A549 (cell line): ENCODE results near the gene CFD. TPM values are rescaled to one million over a fixed set of nuclear protein-coding genes. Genes with fewer than 3 reads are reported as not detected.

Experiments used
- ATAC-seq, 2 experiments: fragments of 200-7000 bp in 1 of 2; fragments of >200 bp in 1 of 2; cut with Nextera tagmentation in 1 of 2; cut with Tn5 transposase in 1 of 2; 3 replicates each; pipeline versions ENCODE4 v1.8.0 to v1.9.1; 2018 to 2020; ENCODE audit warnings: mild to moderate bottlenecking in 1 of 2, moderate library complexity in 1 of 2
- CTCF ChIA-PET: fragments of 300-600 bp; sonication (Branson Sonifier 250); formaldehyde crosslinking; extraction: SDS; loops from one replicate; lab custom pipeline; 2021; ENCODE audit warnings: antibody characterized with exemption, inconsistent platforms; lab: Yijun Ruan, JAX
- POLR2A ChIA-PET: fragments of 350-600 bp; formaldehyde crosslinking; extraction: SDS; loops from one replicate; lab custom pipeline; 2021; ENCODE audit warnings: antibody characterized with exemption, inconsistent platforms; lab: Yijun Ruan, JAX
- DNase-seq, 2 experiments: peaks; one replicate each; pipeline versions ENCODE4 v3.0.0 to v3.0.0-alpha.2; 2011 to 2016; ENCODE audit warnings: low read depth in 1 of 2, low spot score in 1 of 2
- FAIRE-seq: peaks from 2 replicates; lab custom pipeline; 2011; peaks lifted over from hg19 to GRCh38; lab: Jason Lieb, UNC
- H3K27ac ChIP-seq, 2 experiments: fragments of >200 bp; sonication (Bioruptor Twin); formaldehyde crosslinking; 3 replicates each; pipeline ENCODE4 v1.5.1; 2016 to 2017
- H3K4me1 ChIP-seq: fragments of >200 bp; sonication (Bioruptor Twin); formaldehyde crosslinking; 3 replicates; pipeline ENCODE4 v1.6.1; 2016
- H3K4me2 ChIP-seq: fragments of >200 bp; sonication (Bioruptor Twin); formaldehyde crosslinking; 3 replicates; pipeline ENCODE4 v1.6.1; 2016
- H3K4me3 ChIP-seq: fragments of >200 bp; sonication (Bioruptor Twin); formaldehyde crosslinking; 3 replicates; pipeline ENCODE4 v1.5.1; 2016
- H3K9me3 ChIP-seq: fragments of >200 bp; sonication (Bioruptor Twin); formaldehyde crosslinking; 3 replicates; pipeline ENCODE4 v1.6.1; 2016
- BHLHE40 ChIP-seq: IDR thresholded peaks from 2 replicates; pipeline ENCODE4 v1.6.1; 2012; ENCODE audit warnings: low read depth, low read length, inconsistent platforms
- CEBPB ChIP-seq, 2 experiments: fragments of >200 bp in 1 of 2; sonication (Bioruptor Twin) in 1 of 2; formaldehyde crosslinking in 1 of 2; IDR thresholded peaks; 2 replicates each; pipeline ENCODE4 v1.6.1; 2012 to 2016
- CHD2 ChIP-seq: fragments of 150-350 bp; IDR thresholded peaks from 2 replicates; pipeline ENCODE4 v1.6.1; 2014; ENCODE audit warnings: low read length; ENCODE audit not compliant: partially characterized antibody
- EP300 ChIP-seq, 2 experiments: fragments of >200 bp; sonication (Bioruptor Twin); formaldehyde crosslinking; IDR thresholded peaks; 2 replicates in 1 of 2; 3 replicates in 1 of 2; pipeline ENCODE4 v1.6.1; 2016 to 2017
- ESRRA ChIP-seq: fragments of 150-350 bp; IDR thresholded peaks from 2 replicates; pipeline ENCODE4 v1.6.1; 2014; ENCODE audit warnings: mild to moderate bottlenecking, low read length, borderline replicate concordance
- HDAC2 ChIP-seq: fragments of 200-600 bp; sonication (generic); IDR thresholded peaks from 2 replicates; pipeline ENCODE4 v1.6.1; 2016
- HOXA7 ChIP-seq: fragments of 250-450 bp; sonication (Bioruptor Pico); IDR thresholded peaks from 2 replicates; pipeline ENCODE4 v1.5.0; 2020; ENCODE audit warnings: mild to moderate bottlenecking, moderate library complexity
- HOXB5 ChIP-seq: fragments of 250-450 bp; sonication (Bioruptor Pico); IDR thresholded peaks from 2 replicates; pipeline ENCODE4 v1.5.0; 2020; ENCODE audit warnings: mild to moderate bottlenecking, moderate library complexity
- JUNB ChIP-seq: fragments of >200 bp; sonication (Bioruptor Twin); formaldehyde crosslinking; IDR thresholded peaks from 2 replicates; pipeline ENCODE4 v1.6.1; 2016
- MAZ ChIP-seq: fragments of 150-350 bp; IDR thresholded peaks from 2 replicates; pipeline ENCODE4 v1.6.1; 2014; ENCODE audit warnings: antibody characterized with exemption, low read depth, low read length, borderline replicate concordance
- MYC ChIP-seq: IDR thresholded peaks from 2 replicates; pipeline ENCODE4 v1.6.1; 2012; ENCODE audit warnings: mild to moderate bottlenecking, inconsistent platforms, low read length, improper control_type of control experiment, borderline replicate concordance
- POLR2A ChIP-seq: IDR thresholded peaks from 2 replicates; pipeline ENCODE4 v1.6.1; 2012; ENCODE audit warnings: mild to moderate bottlenecking, low read length
- RARB ChIP-seq: fragments of 250-450 bp; sonication (Bioruptor Pico); IDR thresholded peaks from 2 replicates; pipeline ENCODE4 v1.8.0; 2021; ENCODE audit warnings: mild to moderate bottlenecking, moderate library complexity
- RFX5 ChIP-seq: fragments of 450-650 bp; IDR thresholded peaks from 2 replicates; pipeline ENCODE4 v1.7.1; 2014; ENCODE audit warnings: antibody characterized with exemption, mild to moderate bottlenecking, moderate library complexity
- SMC3 ChIP-seq: fragments of >200 bp; sonication (Bioruptor Twin); formaldehyde crosslinking; IDR thresholded peaks from 3 replicates; pipeline ENCODE4 v1.6.1; 2018; ENCODE audit warnings: inconsistent platforms
- SREBF2 ChIP-seq: fragments of 450-650 bp; IDR thresholded peaks from 2 replicates; pipeline ENCODE4 v1.6.1; 2014; ENCODE audit warnings: mild to moderate bottlenecking, moderate library complexity
- TFCP2L1 ChIP-seq: fragments of 250-450 bp; sonication (Bioruptor Pico); IDR thresholded peaks from 2 replicates; pipeline ENCODE4 v1.5.0; 2021; ENCODE audit warnings: mild to moderate bottlenecking
- ZNF302 ChIP-seq: fragments of 250-450 bp; sonication (Bioruptor Pico); IDR thresholded peaks from 2 replicates; pipeline ENCODE4 v1.9.0; 2021; ENCODE audit warnings: inconsistent platforms, mild to moderate bottlenecking, moderate library complexity
- WGBS: methylation state at CpG from one replicate; pipeline ENCODE4 v1.1.6; 2017; ENCODE audit errors: missing lambda C conversion rate; 5-methylcytosine and 5-hydroxymethylcytosine counted together
- polyA plus RNA-seq, 4 experiments: library from polyadenylated mRNA; depleted of rRNA in 3 of 4; stranded (reverse); fragments of >200 nt; fragmentation: RNase III in 1 of 4; extraction: RNeasy Plus Mini Kit Qiagen cat#74134 plus additional on column Dnase treatment in 1 of 4; gene quantifications; 2 replicates in 3 of 4; 3 replicates in 1 of 4; pipeline ENCODE4 v1.2.3, GENCODE V29; 2011 to 2017
- TF ChIP-seq, protein P1 (sequence below): fragments of 200-600 bp; sonication (generic); IDR thresholded peaks from 2 replicates; pipeline ENCODE4 v1.6.1; 2016; ENCODE audit warnings: antibody characterized with exemption, mild to moderate bottlenecking, moderate library complexity
- TF ChIP-seq, protein P2 (sequence below): IDR thresholded peaks from 2 replicates; pipeline ENCODE4 v1.6.1; 2012

The CFD gene
- polyA plus RNA-seq, 2 of the 4 experiments (the other 2 are of a cell fraction) = 7.6 to 14.3 TPM

DNA sequence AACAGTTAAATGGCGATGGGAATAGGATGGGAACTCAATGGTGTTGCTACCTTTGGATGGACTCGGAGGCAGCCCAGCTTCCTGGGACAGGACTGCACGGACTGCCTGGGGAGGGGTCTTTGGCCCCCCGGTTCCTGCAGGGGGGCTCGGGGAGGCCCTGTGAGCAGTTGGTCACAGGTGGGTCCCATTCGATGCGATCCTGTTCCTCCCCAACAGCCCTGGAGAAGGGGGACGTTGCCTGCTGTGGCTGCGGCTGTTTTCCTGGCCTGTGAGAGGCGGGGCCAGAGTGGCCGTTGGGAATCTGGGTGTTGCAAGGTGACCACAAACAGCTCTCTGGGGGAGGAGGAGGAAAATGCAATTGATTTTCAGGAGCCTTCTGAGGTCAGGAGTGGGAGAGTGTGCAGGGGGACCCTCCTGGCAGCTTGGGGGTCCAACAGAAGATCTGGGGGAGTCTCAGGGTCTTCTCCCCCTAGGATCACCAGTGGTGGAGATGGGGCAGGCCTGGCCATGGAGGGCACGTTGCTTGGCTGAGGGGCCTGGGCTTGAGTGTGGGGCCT lies 35.8 kb upstream of the CFD start:
- DNase-seq (no peak), FAIRE-seq (no peak), ATAC-seq (peak in 1 of 2 experiments; percentile 49; a peak in 4 of 6 replicates)
- Histone ChIP-seq H3K4me2 (peak overlapping the region; percentile 39; the same call in 2 of the 3 replicates), H3K27ac (peak overlapping the region in 1 of 2 experiments; percentile 58; a peak in 1 of 6 replicates), H3K4me1 (peaks cover 7% of the 10 kb centered on the region; the same call in 2 of the 3 replicates), H3K9me3 (no peaks in the 10 kb centered on the region), H3K4me3 (no peak overlapping the region)
- no peak for TF ChIP-seq SMC3
- TF ChIP-seq ZNF302 (CRISPR knock-in tag) = no peak
- TF ChIP-seq, protein P1, sequence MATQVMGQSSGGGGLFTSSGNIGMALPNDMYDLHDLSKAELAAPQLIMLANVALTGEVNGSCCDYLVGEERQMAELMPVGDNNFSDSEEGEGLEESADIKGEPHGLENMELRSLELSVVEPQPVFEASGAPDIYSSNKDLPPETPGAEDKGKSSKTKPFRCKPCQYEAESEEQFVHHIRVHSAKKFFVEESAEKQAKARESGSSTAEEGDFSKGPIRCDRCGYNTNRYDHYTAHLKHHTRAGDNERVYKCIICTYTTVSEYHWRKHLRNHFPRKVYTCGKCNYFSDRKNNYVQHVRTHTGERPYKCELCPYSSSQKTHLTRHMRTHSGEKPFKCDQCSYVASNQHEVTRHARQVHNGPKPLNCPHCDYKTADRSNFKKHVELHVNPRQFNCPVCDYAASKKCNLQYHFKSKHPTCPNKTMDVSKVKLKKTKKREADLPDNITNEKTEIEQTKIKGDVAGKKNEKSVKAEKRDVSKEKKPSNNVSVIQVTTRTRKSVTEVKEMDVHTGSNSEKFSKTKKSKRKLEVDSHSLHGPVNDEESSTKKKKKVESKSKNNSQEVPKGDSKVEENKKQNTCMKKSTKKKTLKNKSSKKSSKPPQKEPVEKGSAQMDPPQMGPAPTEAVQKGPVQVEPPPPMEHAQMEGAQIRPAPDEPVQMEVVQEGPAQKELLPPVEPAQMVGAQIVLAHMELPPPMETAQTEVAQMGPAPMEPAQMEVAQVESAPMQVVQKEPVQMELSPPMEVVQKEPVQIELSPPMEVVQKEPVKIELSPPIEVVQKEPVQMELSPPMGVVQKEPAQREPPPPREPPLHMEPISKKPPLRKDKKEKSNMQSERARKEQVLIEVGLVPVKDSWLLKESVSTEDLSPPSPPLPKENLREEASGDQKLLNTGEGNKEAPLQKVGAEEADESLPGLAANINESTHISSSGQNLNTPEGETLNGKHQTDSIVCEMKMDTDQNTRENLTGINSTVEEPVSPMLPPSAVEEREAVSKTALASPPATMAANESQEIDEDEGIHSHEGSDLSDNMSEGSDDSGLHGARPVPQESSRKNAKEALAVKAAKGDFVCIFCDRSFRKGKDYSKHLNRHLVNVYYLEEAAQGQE = no peak
- TF ChIP-seq JUNB = no peak
- no peak for TF ChIP-seq HDAC2
- no peak for TF ChIP-seq POLR2A
- TF ChIP-seq HOXA7 (CRISPR knock-in tag) = no peak
- TF ChIP-seq, protein P2, sequence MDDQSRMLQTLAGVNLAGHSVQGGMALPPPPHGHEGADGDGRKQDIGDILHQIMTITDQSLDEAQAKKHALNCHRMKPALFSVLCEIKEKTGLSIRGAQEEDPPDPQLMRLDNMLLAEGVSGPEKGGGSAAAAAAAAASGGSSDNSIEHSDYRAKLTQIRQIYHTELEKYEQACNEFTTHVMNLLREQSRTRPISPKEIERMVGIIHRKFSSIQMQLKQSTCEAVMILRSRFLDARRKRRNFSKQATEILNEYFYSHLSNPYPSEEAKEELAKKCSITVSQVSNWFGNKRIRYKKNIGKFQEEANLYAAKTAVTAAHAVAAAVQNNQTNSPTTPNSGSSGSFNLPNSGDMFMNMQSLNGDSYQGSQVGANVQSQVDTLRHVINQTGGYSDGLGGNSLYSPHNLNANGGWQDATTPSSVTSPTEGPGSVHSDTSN = no peak
- no peak for TF ChIP-seq BHLHE40
- TF ChIP-seq MYC = no peak
- no peak for TF ChIP-seq TFCP2L1 (CRISPR knock-in tag)
- no peak for TF ChIP-seq CHD2
- no peak for TF ChIP-seq RARB (CRISPR knock-in tag)
- TF ChIP-seq RFX5 = no peak
- TF ChIP-seq HOXB5 (CRISPR knock-in tag) = no peak
- ChIA-PET POLR2A (interaction anchor here (0.6 kb wide), 1 partner anchor 14 kb away, joined by 4 read pairs; no protein-coding TSS in a partner anchor), CTCF (no interaction called here)
- WGBS = 59% methylated on average over 8 of the region's 12 CpGs

DNA sequence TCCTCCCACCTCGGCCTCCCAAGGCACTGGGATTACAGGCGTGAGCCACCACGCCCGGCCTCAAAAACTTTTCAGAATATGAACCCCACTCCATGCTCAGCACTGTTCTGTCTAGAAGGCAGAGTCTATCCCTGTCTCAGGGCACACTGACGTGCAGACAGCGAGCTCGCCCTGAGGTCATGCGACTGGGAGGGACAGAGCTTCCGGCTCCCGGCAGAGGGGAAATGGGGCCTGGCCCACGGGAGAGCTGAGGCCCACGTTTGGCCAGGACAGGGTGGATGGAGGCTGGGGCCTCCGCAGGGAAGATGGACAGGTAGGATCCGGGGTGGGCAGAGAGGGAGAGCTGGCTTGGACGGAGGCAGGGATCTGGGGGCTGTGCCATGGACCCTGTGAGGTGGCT lies 34.6 kb upstream of the CFD start:
- Histone ChIP-seq H3K27ac (no peak overlapping the region), H3K9me3 (no peaks in the 10 kb centered on the region), H3K4me3 (no peak overlapping the region), H3K4me1 (peaks cover 7% of the 10 kb centered on the region; the same call in 2 of the 3 replicates), H3K4me2 (no peak overlapping the region)
- WGBS = 91% methylated on average over 13 of the region's 15 CpGs
- no peak for TF ChIP-seq ESRRA
- no peak for TF ChIP-seq EP300 (IDR thresholded peaks at IDR 0.05)
- no peak for TF ChIP-seq MAZ
- TF ChIP-seq SREBF2 = no peak
- no peak for TF ChIP-seq CEBPB (IDR thresholded peaks at IDR 0.05)
- ChIA-PET CTCF (no interaction called here), POLR2A (no interaction called here)
- ATAC-seq = no peak
- DNase-seq = no peak
- FAIRE-seq = no peak
